ENCODE measurements around the gene EHD1. TPM values are rescaled to one million over a fixed set of nuclear protein-coding genes. Genes with fewer than 3 reads are reported as not detected.

Gene EHD1
- total and polyA plus RNA-seq, 2 of the 4 experiments (the other 2 are of a cell fraction): 107 to 209 TPM

DNA sequence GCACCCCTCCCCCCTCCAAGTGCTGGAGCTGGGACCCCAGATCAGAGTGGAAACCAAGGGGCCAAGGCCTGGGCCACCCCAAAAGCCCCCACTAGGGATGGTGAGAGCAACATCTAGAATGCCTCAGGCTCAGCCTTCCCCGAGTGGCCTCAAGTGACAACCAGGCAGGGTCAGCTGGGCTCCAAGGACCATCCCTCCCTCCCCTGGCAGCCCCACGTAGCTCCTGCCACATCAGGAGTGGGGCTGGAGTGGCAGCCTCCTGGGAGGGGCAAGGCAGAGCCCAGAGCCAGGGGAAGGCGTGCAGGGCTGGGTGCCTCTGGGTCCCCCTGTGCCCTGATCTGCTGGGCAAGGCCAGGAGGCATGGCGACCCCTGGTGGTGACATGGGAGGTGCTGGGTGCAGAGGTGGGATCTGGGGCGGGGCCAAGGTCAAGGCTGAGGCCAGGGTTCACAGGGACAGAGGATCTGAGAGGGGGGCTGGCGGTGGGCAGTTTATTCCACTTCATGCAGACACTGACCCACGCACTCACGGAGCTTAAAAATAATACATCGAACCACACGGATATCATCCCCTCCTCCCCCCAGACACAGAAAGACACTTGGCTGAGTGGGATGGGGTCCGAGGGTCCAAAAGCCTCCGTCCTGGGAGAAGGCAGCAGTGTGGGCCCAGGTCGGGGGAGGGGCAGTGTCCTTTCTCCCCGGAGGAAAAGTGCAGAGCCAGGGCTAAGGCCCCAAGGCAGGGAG is 15.8 kb upstream of the EHD1 start:
- TF ChIP-seq MAZ (IDR thresholded peaks at IDR 0.05; ENCODE audit: borderline replicate concordance, low read depth, low read length) (0 out of 2 replicates have a peak, but pooled peaks have one; percentile 42), MAFK (IDR thresholded peaks at IDR 0.05; ENCODE audit: low read depth, low read length) (no peak), BHLHE40 (IDR thresholded peaks at IDR 0.05; ENCODE audit: low read depth, low read length) (no peak), MXI1 (IDR thresholded peaks at IDR 0.05; ENCODE audit: borderline replicate concordance, low read depth, low read length) (no peak), NFE2L2 (IDR thresholded peaks at IDR 0.05; ENCODE audit: low read depth, low read length) (no peak), FOS (IDR thresholded peaks at IDR 0.05; ENCODE audit: low read depth, low read length) (no peak), CHD1 (IDR thresholded peaks at IDR 0.05; ENCODE audit: low read depth, low read length) (no peak), RFX5 (IDR thresholded peaks at IDR 0.05; ENCODE audit: low read depth, low read length) (no peak), SMC3 (IDR thresholded peaks at IDR 0.05; ENCODE audit: low read depth, low read length) (peak; percentile 95), CEBPB (IDR thresholded peaks at IDR 0.05; ENCODE audit: low read depth, low read length) (no peak), RAD21 (IDR thresholded peaks at IDR 0.05; ENCODE audit: low read length) (peak; percentile 85), POLR2A (IDR thresholded peaks at IDR 0.05; ENCODE audit: low read depth, low read length) (no peak)
- TF ChIP-seq, protein P1, sequence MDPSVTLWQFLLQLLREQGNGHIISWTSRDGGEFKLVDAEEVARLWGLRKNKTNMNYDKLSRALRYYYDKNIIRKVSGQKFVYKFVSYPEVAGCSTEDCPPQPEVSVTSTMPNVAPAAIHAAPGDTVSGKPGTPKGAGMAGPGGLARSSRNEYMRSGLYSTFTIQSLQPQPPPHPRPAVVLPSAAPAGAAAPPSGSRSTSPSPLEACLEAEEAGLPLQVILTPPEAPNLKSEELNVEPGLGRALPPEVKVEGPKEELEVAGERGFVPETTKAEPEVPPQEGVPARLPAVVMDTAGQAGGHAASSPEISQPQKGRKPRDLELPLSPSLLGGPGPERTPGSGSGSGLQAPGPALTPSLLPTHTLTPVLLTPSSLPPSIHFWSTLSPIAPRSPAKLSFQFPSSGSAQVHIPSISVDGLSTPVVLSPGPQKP (IDR thresholded peaks at IDR 0.05; ENCODE audit: borderline replicate concordance, low read depth, low read length): no peak
- TF ChIP-seq, protein P2, sequence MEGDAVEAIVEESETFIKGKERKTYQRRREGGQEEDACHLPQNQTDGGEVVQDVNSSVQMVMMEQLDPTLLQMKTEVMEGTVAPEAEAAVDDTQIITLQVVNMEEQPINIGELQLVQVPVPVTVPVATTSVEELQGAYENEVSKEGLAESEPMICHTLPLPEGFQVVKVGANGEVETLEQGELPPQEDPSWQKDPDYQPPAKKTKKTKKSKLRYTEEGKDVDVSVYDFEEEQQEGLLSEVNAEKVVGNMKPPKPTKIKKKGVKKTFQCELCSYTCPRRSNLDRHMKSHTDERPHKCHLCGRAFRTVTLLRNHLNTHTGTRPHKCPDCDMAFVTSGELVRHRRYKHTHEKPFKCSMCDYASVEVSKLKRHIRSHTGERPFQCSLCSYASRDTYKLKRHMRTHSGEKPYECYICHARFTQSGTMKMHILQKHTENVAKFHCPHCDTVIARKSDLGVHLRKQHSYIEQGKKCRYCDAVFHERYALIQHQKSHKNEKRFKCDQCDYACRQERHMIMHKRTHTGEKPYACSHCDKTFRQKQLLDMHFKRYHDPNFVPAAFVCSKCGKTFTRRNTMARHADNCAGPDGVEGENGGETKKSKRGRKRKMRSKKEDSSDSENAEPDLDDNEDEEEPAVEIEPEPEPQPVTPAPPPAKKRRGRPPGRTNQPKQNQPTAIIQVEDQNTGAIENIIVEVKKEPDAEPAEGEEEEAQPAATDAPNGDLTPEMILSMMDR (conservative IDR thresholded peaks at IDR 0.05; ENCODE audit: low read depth, low read length): peak; percentile 89
- no CpG with 5 or more reads among the region's 14 CpGs for WGBS, 2 experiments (ENCODE audit: extremely low coverage in 2 of 2, insufficient read length in 1 of 2)
- intact Hi-C loops (cut with micrococcal nuclease): loop anchor here (1.0 kb wide), 1 partner anchor 47 kb away; no protein-coding TSS in a partner anchor
- dilution Hi-C loops (cut with HindIII; ENCODE audit: low sequenced_read_pairs, unreplicated experiment): no loop called here
- Histone ChIP-seq H3K4me1 (ENCODE audit: control insufficient read depth, insufficient read depth, low read length) (no peaks in the 10 kb centered on the region), H2BK20ac (ENCODE audit: low read depth, low read length) (no peak overlapping the region), H4K91ac (ENCODE audit: insufficient read depth, low read depth, low read length) (no peak overlapping the region), H3K4me2 (ENCODE audit: low read depth, low read length) (no peak overlapping the region), H3K9me3 (ENCODE audit: control insufficient read depth, insufficient read depth, low read length) (no peaks in the 10 kb centered on the region), H4K5ac (ENCODE audit: low read depth, low read length) (no peak overlapping the region), H2BK5ac (ENCODE audit: low read depth, low read length, poor library complexity, severe bottlenecking) (no peak overlapping the region), H3K9ac (ENCODE audit: low read depth, low read length) (no peak overlapping the region), H3K27ac (ENCODE audit: insufficient read depth, low read length) (no peak overlapping the region), H2AFZ (replicated peaks; ENCODE audit: low read length, poor library complexity) (peak overlapping the region; percentile 69), H3K79me1 (ENCODE audit: low read depth in 1 of 2, low read length in 2 of 2) (no peaks in the 10 kb centered on the region), H3K18ac (ENCODE audit: low read depth, low read length) (no peak overlapping the region), H2BK120ac (ENCODE audit: low read depth, low read length) (no peak overlapping the region; the same call in 1 of the 2 replicates), H3K27me3 (ENCODE audit: control insufficient read depth, insufficient read depth, low read length) (no peaks in the 10 kb centered on the region), H3K14ac (replicated peaks; ENCODE audit: low read depth, low read length) (no peak overlapping the region), H2BK15ac (ENCODE audit: low read depth, low read length) (no peak overlapping the region), H3K4ac (ENCODE audit: low read depth, low read length) (peak overlapping the region; percentile 40), H4K20me1 (ENCODE audit: insufficient read depth, low read length) (peaks cover 4% of the 10 kb centered on the region; the same call in 1 of the 2 replicates), H3K9me1 (ENCODE audit: insufficient read depth, low read length) (no peaks in the 10 kb centered on the region), H2AK5ac (ENCODE audit: low read depth, low read length) (peak overlapping the region; percentile 78), H4K8ac (ENCODE audit: low read depth in 2 of 2, low read length in 2 of 2) (no peak overlapping the region), H3K36me3 (ENCODE audit: control insufficient read depth, insufficient read depth, low read length) (peaks cover 22% of the 10 kb centered on the region; the same call in 1 of the 2 replicates), H3K4me3 (ENCODE audit: insufficient read depth, low read depth, low read length) (no peak overlapping the region), H3K23ac (ENCODE audit: low read depth, low read length) (no peak overlapping the region), H2AK9ac (replicated peaks; ENCODE audit: low read depth, low read length, poor library complexity) (peak overlapping the region; percentile 82), H3K56ac (ENCODE audit: extremely low read depth, insufficient read depth, low read length) (no peak overlapping the region)
- ChIA-PET POLR2A (ENCODE audit: unreplicated experiment) (no interaction called here), CTCF (interaction anchor here (0.7 to 2.2 kb wide), 4 partner anchors 39 to 103 kb away, joined by 3 to 14 read pairs (median 4); partner anchors contain the start of gene BATF2)
- ATAC-seq (ENCODE audit: low read depth) (peak; percentile 93), DNase-seq (peak; percentile 51)
- in situ Hi-C loops (cut with MboI; ENCODE audit: low sequenced_read_pairs): loop anchor here (5.0 kb wide), 1 partner anchor 47 kb away; no protein-coding TSS in a partner anchor
- no TSS peak for BruUV-seq (replicated peaks)

Data from IMR-90 (cell line).